Superior temporal gyrus (tissue), 1 donor: ENCODE measurements around the gene CSMD2.

Experiments used
- DNase-seq: peaks from one replicate; pipeline ENCODE4 v3.0.0-alpha.2; 2016; ENCODE audit errors: extremely low spot score

Gene CSMD2

DNA sequence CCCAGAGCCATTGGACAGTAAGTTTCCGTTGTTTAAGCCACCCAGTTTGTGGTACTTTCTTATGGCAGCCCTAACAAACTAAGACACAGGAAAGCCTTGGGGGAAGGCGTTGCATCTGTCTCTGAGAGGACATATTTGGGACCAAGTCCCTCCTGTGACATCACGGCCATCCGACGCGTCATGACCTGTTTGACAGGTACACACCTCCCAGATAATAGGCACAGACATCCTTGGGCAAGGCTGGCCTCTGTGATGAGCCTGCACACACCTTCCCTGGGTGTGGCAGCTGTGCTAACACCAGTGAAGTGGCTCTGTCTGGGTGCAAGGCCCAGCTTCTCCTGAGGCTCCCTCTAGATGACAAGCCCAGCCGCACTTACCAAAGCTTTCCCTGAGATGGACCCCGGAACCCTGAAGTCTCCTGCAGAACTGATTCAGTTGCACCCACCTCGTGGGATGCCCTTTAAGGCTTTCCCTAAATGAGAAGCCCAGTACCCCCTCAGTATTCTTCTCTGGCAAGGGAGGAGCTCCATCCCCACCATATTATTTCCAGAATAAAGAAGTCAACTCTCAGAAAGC is 556.1 kb downstream of the CSMD2 start:
- DNase-seq = no peak

GRCh38 chr1:33607444-33608005 is 557.5 kb downstream of the CSMD2 start:
- DNase-seq = no peak

DNA sequence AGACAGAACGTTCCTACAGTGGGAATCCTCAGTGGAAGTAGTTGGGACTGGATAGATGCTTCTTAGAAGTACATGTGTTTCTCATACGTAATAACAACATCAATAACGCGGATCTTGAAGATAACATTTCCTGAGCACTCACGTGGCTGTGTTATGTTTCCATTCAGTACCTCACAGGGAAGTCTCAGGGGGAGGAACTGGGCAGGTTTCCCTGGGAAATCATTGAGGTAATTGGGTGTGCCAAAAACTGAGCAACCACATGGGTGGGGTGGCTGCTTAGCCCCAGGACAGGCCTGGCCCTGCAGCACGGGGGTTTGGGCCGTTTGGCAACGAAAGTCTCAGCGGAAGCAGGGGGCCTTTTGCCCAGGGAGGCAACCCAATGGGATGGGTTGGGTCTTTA is 558.8 kb downstream of the CSMD2 start:
- DNase-seq = no peak

GRCh38 chr1:33602271-33602670 is 562.8 kb downstream of the CSMD2 start:
- no peak for DNase-seq

GRCh38 chr1:33601751-33602150 is 563.3 kb downstream of the CSMD2 start:
- no peak for DNase-seq

DNA sequence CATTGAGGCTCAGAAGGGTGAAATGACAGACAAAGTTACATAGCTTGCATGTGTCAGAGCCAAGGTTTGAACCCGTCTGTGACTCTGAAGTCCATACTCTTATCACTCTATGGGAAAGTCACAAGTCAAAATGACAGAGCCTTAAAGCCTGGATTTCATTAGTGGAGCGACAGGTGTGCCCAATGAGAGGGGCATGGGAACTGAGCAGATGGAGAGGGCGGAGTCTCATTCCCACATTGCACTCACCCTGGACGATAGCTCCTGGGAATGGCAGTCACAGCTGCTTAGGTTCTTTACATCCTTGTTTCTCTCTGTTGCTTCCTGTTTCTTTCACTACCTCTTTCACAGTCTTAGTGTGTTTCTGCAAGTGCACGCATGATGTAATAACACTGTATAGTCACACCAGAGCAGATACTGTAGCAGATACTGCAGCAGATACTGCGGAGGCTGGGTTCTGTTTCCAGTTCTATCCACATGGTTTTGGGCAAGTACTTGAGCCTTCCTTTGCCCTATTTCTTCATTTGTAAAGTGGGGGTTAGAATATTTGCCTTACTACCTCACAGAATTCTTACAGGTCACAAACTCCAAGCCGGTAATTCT is 565.4 kb downstream of the CSMD2 start:
- DNase-seq = no peak

GRCh38 chr1:33588726-33589125 is 576.3 kb downstream of the CSMD2 start:
- DNase-seq = no peak

DNA sequence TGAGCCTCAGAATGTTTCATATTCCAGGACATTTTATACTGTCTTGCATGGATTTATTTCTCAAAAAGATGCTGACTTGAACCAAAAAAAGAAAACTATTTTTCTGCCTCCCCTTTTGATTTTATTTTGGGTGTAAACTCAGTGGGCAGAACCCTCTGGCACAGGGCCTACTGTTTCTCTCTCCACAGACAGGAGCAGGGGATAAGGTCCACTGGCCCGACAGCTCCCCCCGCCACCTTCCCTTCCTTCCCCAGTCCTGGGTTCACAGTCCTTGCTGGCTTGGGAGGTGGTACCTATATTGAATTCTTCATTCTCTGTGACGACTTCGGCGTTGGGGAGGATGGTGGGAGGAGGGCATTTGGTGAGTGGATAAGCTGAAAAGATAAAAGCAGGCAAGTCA is 578.2 kb downstream of the CSMD2 start:
- no peak for DNase-seq

GRCh38 chr1:33586106-33586505 is 578.9 kb downstream of the CSMD2 start:
- no peak for DNase-seq

DNA sequence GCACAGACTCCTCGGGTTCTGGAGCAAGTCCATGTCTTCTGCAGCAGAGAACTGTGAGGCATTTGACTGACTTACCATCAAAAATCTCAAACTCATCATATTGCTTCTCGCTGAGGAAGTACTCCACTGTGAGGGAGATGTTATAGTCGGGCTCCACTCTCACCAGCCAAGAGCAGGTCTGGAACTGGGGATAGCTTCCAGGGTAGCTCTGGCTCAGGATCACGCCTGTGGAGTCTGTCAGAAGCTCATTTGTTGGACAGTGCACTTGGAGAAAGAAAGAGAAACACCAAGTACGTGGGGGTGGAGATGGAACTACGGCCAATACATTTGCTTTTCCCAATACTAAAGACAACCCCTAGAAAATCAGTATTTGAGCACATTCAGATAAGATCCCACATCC is 581.5 kb downstream of the CSMD2 start:
- DNase-seq = no peak

DNA sequence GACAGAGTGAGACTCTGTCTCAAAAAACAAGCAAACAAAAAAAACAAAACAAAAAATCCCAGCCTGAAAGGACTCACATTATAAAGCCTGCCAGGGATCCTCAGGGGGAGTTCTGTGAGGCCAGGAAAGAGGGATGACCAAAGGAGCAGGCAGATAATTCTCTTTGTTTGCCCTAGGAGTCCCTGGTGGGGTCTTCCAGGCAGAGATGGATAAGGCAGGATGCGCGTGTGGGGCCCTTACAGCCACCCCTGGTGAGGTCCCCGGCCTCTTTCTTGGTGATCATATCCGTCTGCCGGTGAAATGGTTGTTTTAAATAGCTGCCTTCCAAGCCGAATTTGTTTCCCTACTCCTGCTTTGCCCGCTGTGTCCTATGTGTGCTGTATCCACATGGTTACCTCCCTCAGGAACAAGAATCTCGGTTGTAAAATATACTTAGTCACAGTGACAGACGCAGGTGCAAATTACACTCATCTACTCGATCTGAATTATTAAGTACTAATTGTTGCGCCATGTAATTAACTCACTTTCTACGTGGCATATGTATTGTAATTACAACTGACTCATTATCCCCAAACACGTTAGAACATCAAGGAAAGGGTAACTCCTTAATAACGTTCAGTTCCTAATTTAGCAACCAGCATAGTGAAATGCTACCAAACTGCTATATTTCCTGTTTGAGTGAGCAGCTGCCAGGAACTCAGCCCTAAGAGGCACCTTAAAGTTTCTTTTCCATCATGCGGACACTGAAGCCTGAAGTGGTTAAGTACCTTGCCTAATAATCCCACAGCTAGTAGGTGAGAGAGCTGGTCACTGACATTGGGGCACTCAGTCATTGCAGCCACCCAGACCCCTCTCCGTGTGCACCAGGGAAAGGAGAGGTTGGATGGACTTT is 586.2 kb downstream of the CSMD2 start:
- DNase-seq = no peak

DNA sequence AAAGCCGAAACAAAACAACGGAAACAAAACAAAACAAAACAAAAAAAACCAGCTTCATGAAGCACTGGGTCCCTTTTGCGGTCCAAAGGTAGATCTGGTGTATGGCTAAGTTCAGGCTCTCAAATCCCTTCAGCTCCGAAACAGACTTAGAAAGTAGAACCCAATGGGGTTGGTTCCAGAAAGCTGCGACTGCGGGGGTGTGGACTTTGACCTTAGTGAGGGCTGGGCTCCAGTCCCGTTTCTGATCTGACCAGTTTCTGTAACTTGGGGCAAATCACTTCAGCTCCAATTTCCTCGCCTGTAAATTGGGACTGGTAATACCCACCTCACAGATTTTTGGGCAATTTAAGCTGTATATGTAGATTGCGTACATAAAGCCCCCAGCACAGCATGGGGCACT is 587.4 kb downstream of the CSMD2 start:
- DNase-seq = no peak

DNA sequence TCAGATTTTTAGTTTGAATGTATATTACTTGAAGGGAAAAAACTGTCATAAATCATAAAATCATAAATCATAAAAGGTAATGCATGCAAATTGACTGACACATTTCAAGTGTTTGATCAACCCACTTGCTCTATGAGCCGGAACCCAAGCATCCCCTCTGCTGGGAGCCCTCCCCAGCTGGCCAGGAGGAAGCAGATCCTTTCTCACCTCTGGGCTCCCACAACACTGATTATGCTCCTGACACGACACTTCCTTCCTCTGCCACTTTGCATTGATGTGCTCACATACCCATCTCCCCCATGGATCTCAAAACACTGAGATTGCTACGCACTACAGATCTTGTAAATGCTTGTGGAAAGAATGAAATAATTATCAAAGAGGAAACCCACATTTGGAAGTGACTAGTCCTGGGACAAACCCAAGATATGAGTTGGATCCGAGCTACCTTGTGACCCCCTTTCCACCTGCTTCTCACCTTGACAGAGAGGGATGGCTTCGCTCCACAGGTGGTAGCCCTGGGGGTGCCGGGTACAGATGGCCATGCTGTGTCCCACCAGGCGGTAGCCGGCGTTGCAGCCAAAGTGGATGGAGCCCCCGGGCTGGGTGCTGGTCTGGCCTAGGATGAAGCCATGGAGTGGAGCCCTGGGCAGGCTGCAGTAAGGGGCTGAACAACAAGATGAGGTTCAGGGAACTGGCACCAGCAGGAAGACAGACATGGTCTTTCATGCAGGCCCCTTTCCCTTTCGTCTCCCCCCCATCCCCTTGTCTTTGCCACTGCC is 588.0 kb downstream of the CSMD2 start:
- no peak for DNase-seq

DNA sequence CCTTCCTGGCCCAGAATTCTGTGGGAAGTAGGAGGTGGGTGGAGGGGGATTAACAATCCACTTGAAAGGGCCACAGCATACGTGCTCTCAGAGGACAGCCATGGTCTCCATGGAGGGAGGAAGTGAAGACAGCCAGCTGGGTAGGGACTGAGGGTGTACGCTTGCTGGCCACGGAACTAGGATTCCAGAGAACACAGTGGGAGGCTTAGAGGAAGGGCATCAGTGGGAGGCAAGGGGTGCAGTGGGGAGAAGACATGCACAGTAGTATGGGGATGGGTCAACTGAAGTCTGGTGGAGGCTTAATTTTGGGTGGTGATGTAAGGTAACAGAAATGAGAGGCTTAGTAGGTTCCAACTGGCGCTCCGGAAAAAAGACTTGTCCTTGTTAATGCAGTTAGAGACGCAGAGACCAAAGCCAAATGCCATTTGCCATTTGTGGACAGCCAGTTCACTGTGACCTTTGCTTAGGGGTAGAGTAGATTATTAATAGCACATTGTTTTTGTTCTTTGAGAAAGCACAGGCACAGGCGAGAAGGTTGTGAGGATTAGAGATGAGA is 589.6 kb downstream of the CSMD2 start:
- no peak for DNase-seq

DNA sequence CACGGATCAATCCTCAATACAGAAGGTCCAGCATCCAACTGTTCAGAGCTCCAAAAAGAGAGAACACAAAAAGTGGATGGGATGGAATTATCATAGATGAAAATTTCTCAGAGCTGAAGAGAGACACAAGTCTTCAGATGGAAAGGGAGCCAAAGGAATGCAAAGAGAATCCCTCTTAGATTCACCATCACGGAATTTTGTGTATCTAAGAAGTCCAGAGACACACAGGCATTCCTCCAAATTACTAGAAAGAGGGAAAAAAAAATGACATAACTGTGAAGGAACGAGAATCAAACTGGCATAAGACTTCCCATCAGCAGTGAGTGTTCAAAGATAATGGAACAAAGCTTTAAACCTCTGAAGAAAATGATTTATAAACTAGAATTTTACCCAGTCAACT is 591.4 kb downstream of the CSMD2 start:
- DNase-seq = no peak

DNA sequence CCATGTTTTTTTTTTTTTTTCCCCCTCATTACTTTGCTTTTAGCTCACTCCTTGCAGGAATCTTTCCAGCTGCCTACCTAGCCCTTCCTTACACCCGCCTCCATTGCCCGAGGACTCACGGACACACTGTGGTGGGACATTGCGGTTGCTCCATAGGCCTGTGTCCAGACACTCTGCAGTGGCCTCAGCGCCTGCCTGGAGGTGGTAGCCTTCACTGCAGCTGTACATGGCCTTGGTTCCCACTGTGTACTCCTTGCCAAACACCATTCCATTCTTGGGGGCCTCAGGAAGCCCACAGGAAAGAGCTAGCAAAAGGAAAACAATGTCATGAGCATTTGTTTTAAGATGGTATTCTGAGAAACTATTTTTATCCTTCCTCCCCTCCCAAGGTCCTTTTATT is 592.6 kb downstream of the CSMD2 start:
- DNase-seq = no peak

DNA sequence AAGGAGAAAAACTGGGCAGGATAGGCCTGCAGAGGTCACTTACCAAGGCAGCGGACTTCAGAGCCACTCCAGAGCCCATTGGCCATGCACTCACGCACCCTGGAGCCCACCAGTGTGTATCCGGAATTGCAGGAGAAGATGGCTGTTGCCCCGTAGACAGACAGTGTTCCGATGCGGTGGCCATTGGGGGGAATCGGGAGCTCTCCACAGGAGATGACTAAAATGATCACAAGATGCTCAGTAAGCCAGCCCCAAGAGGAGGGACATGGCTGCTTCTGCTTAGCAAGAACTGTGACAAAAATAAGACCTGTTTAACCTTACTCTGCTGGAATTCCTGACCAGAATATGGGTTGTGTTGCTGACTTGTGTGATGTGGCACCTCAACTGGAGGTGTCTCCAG is 595.7 kb downstream of the CSMD2 start:
- no peak for DNase-seq

DNA sequence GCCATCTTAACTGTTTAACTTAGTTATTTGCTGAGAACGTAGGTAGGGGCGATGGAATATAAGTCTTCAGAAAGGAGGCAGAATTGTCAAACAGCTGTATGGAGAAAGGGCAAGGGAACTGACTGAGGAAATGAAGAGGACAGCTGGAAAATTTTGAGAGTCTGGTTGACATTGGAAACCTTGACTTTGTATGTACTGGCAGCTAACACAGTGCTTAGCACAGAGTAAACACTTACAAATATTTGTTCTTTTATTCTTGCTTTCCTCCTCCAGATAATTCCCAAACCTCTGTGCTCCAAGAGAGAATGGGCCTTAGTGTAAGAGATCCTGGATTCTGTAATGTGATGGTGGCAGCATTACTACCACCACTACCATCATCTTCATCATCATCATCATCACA is 601.3 kb downstream of the CSMD2 start:
- no peak for DNase-seq

GRCh38 chr1:33562563-33562962 is 602.5 kb downstream of the CSMD2 start:
- DNase-seq = no peak

DNA sequence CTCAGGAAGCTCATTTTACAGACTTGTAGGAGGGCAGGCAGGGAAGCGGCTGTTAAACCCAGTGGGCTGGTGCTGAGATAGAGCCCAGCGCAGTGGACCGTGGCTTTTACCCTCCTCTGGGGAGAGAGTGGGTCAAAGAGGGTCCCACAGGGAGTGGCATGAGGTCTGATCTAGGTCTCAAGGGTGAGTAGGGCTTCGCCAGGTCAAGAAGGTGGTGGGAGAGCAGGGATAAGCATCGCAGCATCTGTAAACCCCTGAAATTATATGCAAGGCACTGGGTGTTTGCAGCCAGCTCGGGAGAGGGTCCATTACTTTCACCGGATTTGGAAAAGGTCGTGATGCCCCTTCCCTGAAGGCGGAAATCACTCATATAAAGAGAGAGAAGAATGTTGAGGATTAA is 603.5 kb downstream of the CSMD2 start:
- DNase-seq = no peak

DNA sequence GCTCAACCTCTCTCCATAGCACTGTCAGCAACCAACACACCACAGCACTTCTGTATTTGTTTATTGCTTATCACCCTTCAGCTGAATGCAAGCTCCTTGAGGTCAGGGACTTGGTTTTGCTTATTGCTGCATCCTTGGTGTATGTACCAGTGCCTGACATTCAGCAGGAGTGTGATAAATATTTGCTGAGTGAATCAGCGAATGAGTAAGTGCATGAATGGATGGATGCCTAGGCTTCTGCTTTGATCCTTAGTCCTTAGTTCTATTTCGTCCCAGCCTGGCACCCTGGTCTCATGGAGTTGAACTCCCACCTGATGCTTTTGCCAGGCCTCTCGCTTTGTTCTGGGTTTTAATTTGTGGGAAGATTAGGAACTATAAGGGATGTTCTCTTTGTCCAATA is 604.4 kb downstream of the CSMD2 start:
- no peak for DNase-seq

GRCh38 chr1:33548721-33549120 is 616.3 kb downstream of the CSMD2 start:
- no peak for DNase-seq
